Heart left ventricle (tissue), 13 donors: ENCODE results near the gene CELF6.

ENCODE experiments used
- CTCF ChIP-seq, 12 donors: fragments of 200-600 bp; sonication (generic) in 4 of 12; IDR thresholded peaks; one replicate each; pipeline versions ENCODE4 v1.5.0 to v1.8.0; 2018 to 2022; ENCODE audit warnings: antibody characterized with exemption in 12 of 12, mild to moderate bottlenecking in 5 of 12
- POLR2A ChIP-seq, 2 donors: fragments of 450-650 bp; IDR thresholded peaks; one replicate each; pipeline ENCODE4 v1.6.1; 2017; ENCODE audit warnings: antibody characterized with exemption in 2 of 2, mild to moderate bottlenecking in 2 of 2, moderate library complexity in 2 of 2
- donor health status: ischemic (EF 13 %, LVEDD 7.1; RV severe dilation, severe dysfunction).
- donor health status: DM: no; HTN: yes; CAD: no.
- donor health status: DM: no; HTN: no; CAD: no.
- donor health status: ischemic (EF 25% LVEDD 6.9; RV normal size, moderate dysfunction).
- donor health status: ischemic (EF 25% LVEDD 5.7; RV mildly dilated, moderate dysfunction).
- donor health status: ischemic (EF 35%, LVEDD 5.7; RV mildly dilated, moderate dysfunction).
- donor health status: nonischemic (EF 11% LVEDD 7.7; RV severe dilation, severe dysfunction).
- donor health status: DM: yes; HTN: yes; CAD: no.
- donor health status: PGD.
- donor health status: ischemic (EF 29% LVEDD 5.4; RV normal size, mild dysfunction).
- donor health status: nonischemic (EF 23%, LVEDD 6.1; RV moderate dilation, normal function).

- TF ChIP-seq POLR2A (IDR thresholded peaks at IDR 0.05) (no peak), CTCF (IDR thresholded peaks at IDR 0.05) (no peak)
These were observed 45.9 kb upstream of the CELF6 start for GRCh38 chr15:72365844-72366243.
